ENCODE results near the gene SDR39U1. TPM values are rescaled to one million over a fixed set of nuclear protein-coding genes. Genes with fewer than 3 reads are reported as not detected.
A peak's percentile ranks its signal among the peaks of the same experiment; 100 is the strongest.

The SDR39U1 gene
- total and polyA plus RNA-seq, 8 donors = 10.8 to 71.2 (median 42.1) TPM

DNA sequence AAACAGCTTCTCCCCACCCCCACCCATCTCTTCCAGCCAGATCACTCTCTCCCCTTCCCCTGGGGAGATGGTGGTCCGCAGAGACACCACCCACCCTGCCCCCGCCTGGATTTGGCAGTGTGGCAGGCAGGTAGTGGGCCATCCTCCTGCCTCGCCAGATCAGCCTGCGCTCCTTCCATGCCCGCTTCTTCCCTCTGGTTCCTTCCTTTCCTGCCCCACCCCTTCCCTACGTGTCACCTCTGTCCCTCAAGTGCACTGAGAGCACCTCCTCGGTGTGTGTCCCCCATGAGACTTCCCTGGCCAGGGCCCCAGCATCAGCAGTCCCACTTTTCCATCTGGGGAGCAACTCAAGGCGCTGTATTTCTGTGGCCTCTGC is 43.1 kb downstream of the SDR39U1 start:
- intact Hi-C loops (cut with DNase I; ENCODE audit: low total_unique reads) = no loop called here

DNA sequence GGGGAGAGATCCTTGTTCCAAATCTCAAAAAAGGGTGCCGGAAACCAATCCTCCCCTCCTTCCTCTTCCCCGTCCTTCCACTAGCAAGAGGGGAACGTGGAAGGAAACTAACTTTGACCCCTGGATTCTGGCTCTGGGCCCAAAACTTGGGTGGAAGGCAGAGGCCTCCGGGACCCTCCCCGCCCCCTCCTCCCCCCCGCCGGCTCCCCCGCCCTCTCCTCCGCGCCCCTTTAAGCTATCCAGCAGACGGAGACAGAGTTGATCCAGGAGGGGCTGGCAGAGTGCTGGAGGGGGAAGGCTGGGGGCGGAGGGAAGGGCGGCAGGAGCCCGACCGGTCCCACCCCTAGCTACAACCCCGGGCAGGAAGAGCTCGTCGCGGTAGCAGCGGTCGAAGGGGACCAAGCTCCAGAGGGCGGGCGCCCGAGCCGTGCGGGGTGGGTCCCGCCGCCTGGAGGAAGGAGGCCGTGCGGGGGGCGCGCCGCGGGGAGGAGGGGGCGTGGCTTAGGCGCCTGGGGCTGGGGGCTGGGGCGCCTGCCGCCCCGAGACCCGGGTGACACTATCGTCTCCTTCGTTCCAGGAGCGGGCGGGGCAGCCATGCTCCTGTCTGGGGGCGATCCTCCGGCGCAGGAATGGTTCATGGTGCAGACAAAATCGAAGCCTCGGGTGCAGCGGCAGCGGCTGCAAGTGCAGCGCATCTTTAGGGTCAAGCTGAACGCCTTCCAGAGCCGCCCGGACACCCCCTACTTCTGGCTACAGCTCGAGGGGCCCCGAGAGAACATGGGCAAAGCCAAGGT is 43.7 kb downstream of the SDR39U1 start, which contains the start of gene NYNRIN:
Gene NYNRIN (plus strand): TSS at position 351 of the 794 bp plus-strand sequence. CDS start 244 bp downstream, at position 595.
- no peaks in the 10 kb centered on the region for H3K27me3 ChIP-seq
- H3K4me1 ChIP-seq = peaks cover 37 to 62% (median 48%) of the 10 kb centered on the region in 4 donors
- peak within 1 kb of the TSS; percentile 58 to 86 (median 76) for H3K27ac ChIP-seq
- intact Hi-C loops (cut with DNase I; ENCODE audit: low total_unique reads) = no loop called here
- H3K36me3 ChIP-seq = no peaks in the 10 kb centered on the region
- peak; percentile 40 to 91 for DNase-seq
- H3K9me3 ChIP-seq = no peaks in the 10 kb centered on the region
- TF ChIP-seq EP300 (IDR thresholded peaks at IDR 0.05) (no peak), POLR2AphosphoS5 (IDR thresholded peaks at IDR 0.05) (peak in 2 of 3 donors; percentile 28 to 54)
- H3K4me3 ChIP-seq = peak within 1 kb of the TSS; percentile 61 to 74 (median 64)
- 2 to 9% (median 2%) methylated on average over 4 to 53 of the region's 57 CpGs for WGBS, 5 donors

More for the DNA sequence above, 43.1 kb downstream of the SDR39U1 start:
- 11 to 27% (median 14%) methylated on average over 6 to 8 of the region's 8 CpGs for WGBS, 5 donors
- peak in 1 of 2 donors; percentile 62 for DNase-seq
- peaks cover 37 to 68% (median 50%) of the 10 kb centered on the region in 4 donors for H3K4me1 ChIP-seq
- TF ChIP-seq, protein P1, sequence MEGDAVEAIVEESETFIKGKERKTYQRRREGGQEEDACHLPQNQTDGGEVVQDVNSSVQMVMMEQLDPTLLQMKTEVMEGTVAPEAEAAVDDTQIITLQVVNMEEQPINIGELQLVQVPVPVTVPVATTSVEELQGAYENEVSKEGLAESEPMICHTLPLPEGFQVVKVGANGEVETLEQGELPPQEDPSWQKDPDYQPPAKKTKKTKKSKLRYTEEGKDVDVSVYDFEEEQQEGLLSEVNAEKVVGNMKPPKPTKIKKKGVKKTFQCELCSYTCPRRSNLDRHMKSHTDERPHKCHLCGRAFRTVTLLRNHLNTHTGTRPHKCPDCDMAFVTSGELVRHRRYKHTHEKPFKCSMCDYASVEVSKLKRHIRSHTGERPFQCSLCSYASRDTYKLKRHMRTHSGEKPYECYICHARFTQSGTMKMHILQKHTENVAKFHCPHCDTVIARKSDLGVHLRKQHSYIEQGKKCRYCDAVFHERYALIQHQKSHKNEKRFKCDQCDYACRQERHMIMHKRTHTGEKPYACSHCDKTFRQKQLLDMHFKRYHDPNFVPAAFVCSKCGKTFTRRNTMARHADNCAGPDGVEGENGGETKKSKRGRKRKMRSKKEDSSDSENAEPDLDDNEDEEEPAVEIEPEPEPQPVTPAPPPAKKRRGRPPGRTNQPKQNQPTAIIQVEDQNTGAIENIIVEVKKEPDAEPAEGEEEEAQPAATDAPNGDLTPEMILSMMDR (IDR thresholded peaks at IDR 0.05) = no peak
- TF ChIP-seq POLR2A (IDR thresholded peaks at IDR 0.05) (no peak), EP300 (IDR thresholded peaks at IDR 0.05) (no peak), POLR2AphosphoS5 (IDR thresholded peaks at IDR 0.05) (no peak)
- no peaks in the 10 kb centered on the region for H3K27me3 ChIP-seq
- peak overlapping the region; percentile 11 to 86 (median 76) for H3K27ac ChIP-seq
- peak overlapping the region; percentile 61 to 74 (median 64) for H3K4me3 ChIP-seq
- no peaks in the 10 kb centered on the region for H3K9me3 ChIP-seq
- no peaks in the 10 kb centered on the region for H3K36me3 ChIP-seq

DNA sequence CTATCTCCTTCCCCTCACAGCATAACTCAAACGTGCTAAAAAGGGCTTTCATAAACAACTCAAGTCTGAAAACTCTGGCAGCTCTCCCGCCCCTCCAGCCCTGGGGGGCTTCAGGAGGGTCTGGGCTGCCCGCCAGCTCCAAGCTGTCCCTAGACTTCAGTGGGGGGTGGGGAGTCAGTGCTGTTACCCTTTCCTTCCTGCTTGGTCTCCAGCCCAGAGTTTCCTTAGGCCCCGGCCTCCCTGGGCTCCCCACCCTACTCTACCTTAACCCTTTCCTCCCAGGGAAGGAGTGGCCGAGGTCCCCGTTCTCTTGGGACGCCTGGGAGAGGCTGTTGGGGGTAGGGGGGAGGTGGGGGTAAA is 44.3 kb downstream of the SDR39U1 start:
- no peaks in the 10 kb centered on the region for H3K27me3 ChIP-seq
- peak overlapping the region; percentile 32 to 86 (median 76) for H3K27ac ChIP-seq
- H3K4me3 ChIP-seq = peak overlapping the region; percentile 61 to 74 (median 64)
- H3K9me3 ChIP-seq = no peaks in the 10 kb centered on the region
- 19 to 30% (median 22%) methylated on average over 6 to 7 of the region's 7 CpGs for WGBS, 5 donors
- intact Hi-C loops (cut with DNase I; ENCODE audit: low total_unique reads) = no loop called here
- TF ChIP-seq POLR2AphosphoS5 (IDR thresholded peaks at IDR 0.05) (no peak), POLR2A (IDR thresholded peaks at IDR 0.05) (no peak), EP300 (IDR thresholded peaks at IDR 0.05) (no peak)
- TF ChIP-seq, protein P1 (IDR thresholded peaks at IDR 0.05) = no peak
- no peaks in the 10 kb centered on the region for H3K36me3 ChIP-seq
- DNase-seq = peak in 1 of 2 donors; percentile 91
- H3K4me1 ChIP-seq = peaks cover 37 to 56% (median 45%) of the 10 kb centered on the region in 4 donors

DNA sequence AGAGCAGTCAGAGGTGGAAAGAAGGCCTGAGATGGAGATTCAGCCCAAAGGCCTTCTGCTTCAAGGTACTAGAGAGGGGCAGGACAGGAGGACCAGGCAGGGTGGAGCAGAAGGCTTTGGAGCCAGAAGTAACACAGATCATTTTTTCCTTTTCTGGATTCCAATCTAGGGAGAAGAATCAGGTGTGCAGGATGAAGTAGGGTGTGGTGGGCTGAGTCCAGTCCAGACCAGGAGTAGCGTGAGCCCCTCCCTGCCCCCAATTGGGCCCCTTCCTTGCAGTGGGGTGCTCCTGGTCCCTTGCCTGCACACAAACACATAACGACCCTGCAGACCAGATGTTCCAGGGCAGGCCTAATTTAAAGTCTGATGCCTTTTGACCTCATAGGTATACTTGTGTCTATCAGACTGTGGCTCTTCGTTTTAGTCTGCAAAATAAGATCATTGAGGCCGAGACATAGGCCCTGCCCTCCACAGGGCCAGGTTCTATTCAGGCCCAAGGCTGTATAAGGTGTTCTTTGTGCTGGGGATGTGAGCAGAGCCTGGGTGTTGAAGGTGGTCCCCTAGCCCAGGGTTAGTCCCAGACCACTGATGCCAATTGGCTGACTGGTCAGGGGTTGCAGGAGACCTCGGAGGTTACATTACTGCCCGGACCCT is 44.8 kb downstream of the SDR39U1 start:
- WGBS, 5 donors = 55 to 68% (median 59%) methylated on average over 5 to 6 of the region's 6 CpGs
- no peaks in the 10 kb centered on the region for H3K9me3 ChIP-seq
- intact Hi-C loops (cut with DNase I; ENCODE audit: low total_unique reads) = no loop called here
- H3K4me1 ChIP-seq = peaks cover 37 to 53% (median 41%) of the 10 kb centered on the region in 4 donors
- H3K27me3 ChIP-seq = no peaks in the 10 kb centered on the region
- peak overlapping the region in 1 of 4 donors; percentile 74 for H3K4me3 ChIP-seq
- TF ChIP-seq EP300 (IDR thresholded peaks at IDR 0.05) = no peak
- TF ChIP-seq, protein P1 (IDR thresholded peaks at IDR 0.05) = no peak
- TF ChIP-seq POLR2AphosphoS5 (IDR thresholded peaks at IDR 0.05) = no peak
- no peak for TF ChIP-seq POLR2A (IDR thresholded peaks at IDR 0.05)
- no peak for DNase-seq
- H3K36me3 ChIP-seq = no peaks in the 10 kb centered on the region
- peak overlapping the region; percentile 32 to 86 (median 76) for H3K27ac ChIP-seq
